Activated CD8-positive, alpha-beta memory T cell treated with anti-CD3 and anti-CD28 coated beads, Interleukin-2, amount 10 ng/mL, durations not matched to agents 7 days and 5 days (primary cell): ENCODE measurements around the gene ZNF230. TPM values are rescaled to one million over a fixed set of nuclear protein-coding genes. Genes with fewer than 3 reads are reported as not detected.

Source experiments
- ATAC-seq: fragments of 150-1000 bp; cut with Tn5 transposase; one replicate; pipeline ENCODE4 v1.10.0; 2021; ENCODE audit warnings: moderate library complexity
- CTCF ChIA-PET: fragments of 350-600 bp; sonication (Branson Sonifier 250); formaldehyde crosslinking; loops from one replicate; lab custom pipeline; 2021; ENCODE audit warnings: antibody characterized with exemption; lab: Charles Lee
- DNase-seq: peaks from one replicate; pipeline ENCODE4 v3.0.0-alpha.2; 2020
- H3K27ac Mint-ChIP-seq: one replicate; pipeline ENCODE4 v1.8.0; 2021; ENCODE audit warnings: mild to moderate bottlenecking, mixed read lengths
- H3K27me3 Mint-ChIP-seq: one replicate; pipeline ENCODE4 v1.8.0; 2021; ENCODE audit warnings: mixed read lengths
- H3K36me3 Mint-ChIP-seq: one replicate; pipeline ENCODE4 v1.8.0; 2021; ENCODE audit warnings: mild to moderate bottlenecking, mixed read lengths
- H3K4me1 Mint-ChIP-seq: one replicate; pipeline ENCODE4 v1.8.0; 2021; ENCODE audit warnings: mixed read lengths
- H3K4me3 Mint-ChIP-seq: one replicate; pipeline ENCODE4 v1.8.0; 2021; ENCODE audit warnings: mild to moderate bottlenecking, moderate library complexity, mixed read lengths
- H3K9me3 Mint-ChIP-seq: one replicate; pipeline ENCODE4 v1.8.0; 2022; ENCODE audit warnings: low read depth, mixed read lengths
- total RNA-seq, 2 experiments: library from RNA; stranded (reverse); gene quantifications; one replicate each; pipeline ENCODE4 v1.2.3, GENCODE V29; 2021

Gene ZNF230
- total RNA-seq, 2 experiments from 2014 or later: 4.8 to 5.1 TPM

DNA sequence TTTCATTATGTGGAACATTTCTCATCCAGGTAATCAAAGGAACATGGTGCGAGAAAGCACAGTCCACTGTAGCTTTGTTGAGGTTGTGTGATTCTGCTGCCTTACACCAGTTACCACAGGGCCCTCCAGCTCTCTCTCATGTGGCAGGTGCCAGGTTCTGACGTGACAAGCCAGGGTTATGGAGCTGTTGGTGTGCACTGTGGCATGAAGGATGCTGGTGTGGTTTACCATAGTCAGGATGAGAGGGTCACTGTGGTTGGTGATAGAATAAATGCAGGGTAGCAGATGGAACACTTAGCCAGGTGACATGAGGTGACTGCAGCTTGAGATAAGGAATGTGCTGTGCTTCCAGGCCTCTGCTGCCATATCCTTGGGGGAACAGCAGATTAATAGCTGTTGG is 56.5 kb downstream of the ZNF230 start:
- no peaks in the 10 kb centered on the region for H3K27me3 Mint-ChIP-seq
- ATAC-seq: no peak
- no peak for DNase-seq
- no peak overlapping the region for H3K4me3 Mint-ChIP-seq
- CTCF ChIA-PET: no interaction called here
- peaks cover 10% of the 10 kb centered on the region for H3K36me3 Mint-ChIP-seq
- H3K4me1 Mint-ChIP-seq: no peaks in the 10 kb centered on the region
- H3K27ac Mint-ChIP-seq: no peak overlapping the region
- H3K9me3 Mint-ChIP-seq: peaks cover 20% of the 10 kb centered on the region

GRCh38 chr19:44061038-44061437 is 58.3 kb downstream of the ZNF230 start:
- Mint-ChIP-seq H3K4me1 (no peaks in the 10 kb centered on the region), H3K9me3 (peaks cover 16% of the 10 kb centered on the region), H3K27ac (no peak overlapping the region), H3K4me3 (no peak overlapping the region), H3K27me3 (no peaks in the 10 kb centered on the region), H3K36me3 (peaks cover 7% of the 10 kb centered on the region)
- DNase-seq: no peak
- CTCF ChIA-PET: no interaction called here
- no peak for ATAC-seq

Other genes starting within 250 kb of the ZNF230 start
- 10 to 100 TPM; 62.3 to 74.7 TPM for gene SMG9, start 248.0 kb upstream of the ZNF230 start, total RNA-seq
- gene KCNN4, start 222.0 kb upstream of the ZNF230 start, total RNA-seq: 10 to 100 TPM; 43.9 to 53.0 TPM
- under 1 TPM; 0.40 to 0.58 TPM for gene LYPD5, start 200.5 kb upstream of the ZNF230 start, total RNA-seq
- 1 to 10 TPM; 5.2 to 6.5 TPM for gene ZNF283, start 175.6 kb upstream of the ZNF230 start, total RNA-seq
- 1 to 10 TPM in 1 of 2 experiments, under 1 TPM in 1; 0.89 to 1.7 TPM for gene ZNF404, start 119.0 kb upstream of the ZNF230 start, total RNA-seq
- 10 to 100 TPM; 17.1 to 17.9 TPM for gene ZNF45, start 67.7 kb upstream of the ZNF230 start, total RNA-seq
- 1 to 10 TPM; 2.1 to 2.5 TPM for gene ZNF221, start 51.7 kb upstream of the ZNF230 start, total RNA-seq
- 1 to 10 TPM; 7.1 to 7.3 TPM for gene ZNF155, start 18.8 kb upstream of the ZNF230 start, total RNA-seq
- 1 to 10 TPM; 2.3 to 3.0 TPM for gene ZNF222, start 22.4 kb downstream of the ZNF230 start, total RNA-seq
- gene ZNF223, start 49.1 kb downstream of the ZNF230 start, total RNA-seq: under 1 TPM; 0.19 to 0.20 TPM
- 1 to 10 TPM; 2.2 to 2.4 TPM for gene ZNF284, start 69.2 kb downstream of the ZNF230 start, total RNA-seq
- 10 to 100 TPM; 28.7 to 32.6 TPM for gene ZNF224, start 91.4 kb downstream of the ZNF230 start, total RNA-seq
- 1 to 10 TPM; 4.2 to 6.2 TPM for gene ZNF225, start 110.4 kb downstream of the ZNF230 start, total RNA-seq
- 10 to 100 TPM; 10.1 to 12.2 TPM for gene ZNF234, start 138.6 kb downstream of the ZNF230 start, total RNA-seq
- 10 to 100 TPM; 13.1 to 15.2 TPM for gene ZNF226, start 162.1 kb downstream of the ZNF230 start, total RNA-seq
- gene ZNF227, start 209.6 kb downstream of the ZNF230 start, total RNA-seq: 10 to 100 TPM; 28.6 to 29.4 TPM